Activated CD4-positive, alpha-beta memory T cell treated with anti-CD3 and anti-CD28 coated beads for 36 hours (primary cell): Measurements from ENCODE around the gene GLIS1. TPM values are rescaled to one million over a fixed set of nuclear protein-coding genes. Genes with fewer than 3 reads are reported as not detected.

Experiments
- CTCF ChIA-PET: fragments of 350-600 bp; sonication (Branson Sonifier 250); formaldehyde crosslinking; loops from one replicate; lab custom pipeline; 2021; ENCODE audit warnings: antibody characterized with exemption, inconsistent platforms; lab: Charles Lee
- POLR2A ChIA-PET: fragments of 350-600 bp; sonication (Branson Sonifier 250); formaldehyde crosslinking; loops from one replicate; lab custom pipeline; 2021; ENCODE audit warnings: antibody characterized with exemption; lab: Charles Lee
- DNase-seq: peaks from one replicate; pipeline ENCODE4 v3.0.0-alpha.2; 2020
- H3K27ac Mint-ChIP-seq: one replicate; pipeline ENCODE4 v1.8.0; 2021; ENCODE audit warnings: mixed read lengths
- H3K27me3 Mint-ChIP-seq: one replicate; pipeline ENCODE4 v1.8.0; 2021; ENCODE audit warnings: mixed read lengths
- H3K36me3 Mint-ChIP-seq: one replicate; pipeline ENCODE4 v1.8.0; 2021; ENCODE audit warnings: mixed read lengths
- H3K4me1 Mint-ChIP-seq: one replicate; pipeline ENCODE4 v1.8.0; 2021; ENCODE audit warnings: low read depth, mixed read lengths
- H3K4me3 Mint-ChIP-seq: one replicate; pipeline ENCODE4 v1.8.0; 2021; ENCODE audit warnings: mild to moderate bottlenecking, mixed read lengths
- H3K9me3 Mint-ChIP-seq: one replicate; pipeline ENCODE4 v1.8.0; 2021; ENCODE audit warnings: mixed read lengths
- intact Hi-C: fragments of 100-400 bp; cut with micrococcal nuclease; formaldehyde crosslinking; loops from one replicate; pipeline ENCODE4 v1.15.1; 2023
- total RNA-seq, 2 experiments: library from RNA; stranded (reverse); gene quantifications; one replicate each; pipeline ENCODE4 v1.2.3, GENCODE V29; 2021

Gene GLIS1
- total RNA-seq, 2 experiments from 2014 or later = not detected

DNA sequence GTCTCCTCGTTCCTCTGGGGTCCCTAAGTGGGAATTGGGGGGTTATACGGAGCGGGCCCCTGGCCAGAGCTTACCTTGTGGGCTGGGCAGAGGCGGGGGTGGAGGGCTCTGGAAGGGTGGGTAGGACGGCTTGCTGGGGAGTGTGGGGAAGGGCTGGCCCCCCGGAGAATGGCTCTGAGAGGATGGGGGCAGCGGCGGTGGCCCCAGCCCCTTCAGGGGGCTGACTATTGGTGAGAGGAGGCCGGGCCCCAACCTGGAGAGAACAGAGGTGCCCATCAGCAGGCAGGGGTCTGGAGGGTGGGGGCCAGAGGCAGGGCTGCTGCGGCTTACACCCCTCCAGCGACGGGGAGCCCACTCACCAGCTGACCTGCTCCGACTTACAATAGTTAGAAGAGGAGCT, 229.2 kb downstream of the GLIS1 start:
- H3K27ac Mint-ChIP-seq = no peak overlapping the region
- DNase-seq = no peak
- H3K4me1 Mint-ChIP-seq = no peaks in the 10 kb centered on the region
- intact Hi-C loops = no loop called here
- no peaks in the 10 kb centered on the region for H3K27me3 Mint-ChIP-seq
- no peaks in the 10 kb centered on the region for H3K9me3 Mint-ChIP-seq
- no peak overlapping the region for H3K4me3 Mint-ChIP-seq
- POLR2A ChIA-PET = no interaction called here
- H3K36me3 Mint-ChIP-seq = no peaks in the 10 kb centered on the region
- CTCF ChIA-PET = no interaction called here

- Mint-ChIP-seq H3K27ac (no peak overlapping the region), H3K27me3 (no peaks in the 10 kb centered on the region), H3K4me1 (no peaks in the 10 kb centered on the region), H3K4me3 (no peak overlapping the region), H3K9me3 (no peaks in the 10 kb centered on the region), H3K36me3 (no peaks in the 10 kb centered on the region)
- ChIA-PET CTCF (no interaction called here), POLR2A (no interaction called here)
- intact Hi-C loops = no loop called here
- DNase-seq = no peak
Observed at GRCh38 chr1:53508991-53509666, 229.8 kb downstream of the GLIS1 start.

DNA sequence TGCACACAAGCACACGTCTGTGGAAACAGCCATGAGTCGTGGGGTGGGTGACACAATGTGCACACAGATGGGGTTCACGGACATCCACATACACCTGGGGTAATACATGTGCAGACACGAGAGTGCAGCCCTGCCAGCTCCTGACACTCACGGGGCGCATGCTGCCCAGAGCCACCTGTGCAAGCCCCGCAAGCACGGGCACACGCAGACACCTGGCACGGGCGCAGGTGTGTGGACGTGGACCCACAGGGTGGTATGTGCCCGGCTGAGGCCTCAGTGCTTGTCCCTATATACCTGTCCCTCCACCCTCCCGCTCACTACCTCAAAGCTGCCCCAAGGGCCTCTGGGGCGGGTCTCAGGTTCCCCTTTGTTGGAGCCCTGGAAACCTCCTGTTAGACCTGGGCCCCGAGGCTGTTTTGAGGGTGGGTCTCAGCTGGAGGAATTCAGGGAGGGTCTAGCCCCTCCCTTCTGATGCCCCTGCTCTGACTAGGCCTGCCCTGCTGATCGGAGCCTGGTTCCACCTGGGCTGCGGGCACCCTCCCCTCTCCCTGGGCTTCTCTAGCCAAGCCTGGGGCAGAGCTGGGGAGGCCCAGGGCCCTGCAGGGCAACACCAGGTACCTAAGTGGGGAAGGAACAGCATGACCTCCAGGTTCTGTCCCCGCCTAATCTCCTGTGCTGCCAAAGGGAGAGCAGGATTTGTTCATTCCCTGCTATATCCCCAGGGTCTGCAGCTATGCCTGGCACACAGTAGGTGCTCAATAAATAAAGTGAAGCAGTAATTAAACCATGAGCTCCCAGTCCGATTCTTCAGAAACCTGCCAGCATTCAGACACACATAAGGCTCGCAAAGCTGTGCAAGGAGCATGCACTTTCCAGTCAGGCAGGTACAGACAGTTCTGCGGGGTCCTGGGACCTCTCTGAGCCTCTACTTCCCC, 230.6 kb downstream of the GLIS1 start:
- Mint-ChIP-seq H3K4me1 (no peaks in the 10 kb centered on the region), H3K4me3 (no peak overlapping the region), H3K36me3 (no peaks in the 10 kb centered on the region), H3K9me3 (no peaks in the 10 kb centered on the region), H3K27me3 (no peaks in the 10 kb centered on the region), H3K27ac (no peak overlapping the region)
- intact Hi-C loops = no loop called here
- no peak for DNase-seq
- ChIA-PET CTCF (no interaction called here), POLR2A (no interaction called here)

DNA sequence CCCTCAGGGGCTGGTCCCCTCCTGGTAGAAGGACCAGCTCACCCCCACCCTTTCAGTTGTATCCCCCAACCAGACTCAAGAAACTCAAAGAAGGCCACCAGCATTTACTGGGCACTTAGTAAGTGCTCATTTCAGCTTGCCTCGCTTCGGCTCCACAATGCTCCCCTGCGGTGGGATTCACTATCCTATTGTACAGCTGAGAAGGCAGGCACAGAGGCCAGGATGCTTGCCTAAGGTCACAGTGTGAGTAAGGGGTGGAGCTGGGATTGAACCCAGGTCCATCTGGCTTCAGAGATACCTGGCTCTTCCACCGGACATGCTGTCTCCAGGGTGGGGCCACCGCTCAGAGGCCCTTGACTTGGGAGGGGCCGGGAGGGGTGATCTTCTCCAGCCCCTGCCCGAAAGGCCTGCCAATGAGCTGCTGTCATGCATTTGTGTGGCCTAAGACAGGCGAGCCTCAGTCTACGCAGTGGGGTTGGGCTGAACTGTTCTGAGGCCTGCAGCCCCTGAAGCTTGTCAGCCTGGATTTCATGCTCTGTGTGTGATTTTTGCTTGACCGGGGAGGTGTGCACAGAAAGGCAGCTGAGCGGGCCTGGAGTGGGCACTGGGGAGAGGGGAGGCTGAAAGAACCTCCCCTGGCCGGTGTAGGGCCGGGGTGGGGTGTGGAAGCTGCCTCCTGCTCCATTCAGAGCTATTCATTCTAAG, 231.7 kb downstream of the GLIS1 start:
- H3K27ac Mint-ChIP-seq = no peak overlapping the region
- no peak for DNase-seq
- no peak overlapping the region for H3K4me3 Mint-ChIP-seq
- H3K9me3 Mint-ChIP-seq = no peaks in the 10 kb centered on the region
- CTCF ChIA-PET = interaction anchor here (0.6 kb wide), 1 partner anchor 452 kb away, joined by 4 read pairs; no protein-coding TSS in a partner anchor
- no peaks in the 10 kb centered on the region for H3K36me3 Mint-ChIP-seq
- no peaks in the 10 kb centered on the region for H3K4me1 Mint-ChIP-seq
- H3K27me3 Mint-ChIP-seq = no peaks in the 10 kb centered on the region
- intact Hi-C loops = no loop called here
- POLR2A ChIA-PET = interaction anchor here (0.6 kb wide), 1 partner anchor 347 kb away, joined by 4 read pairs; no protein-coding TSS in a partner anchor

GRCh38 chr1:53506355-53507050, 232.5 kb downstream of the GLIS1 start:
- Mint-ChIP-seq H3K4me3 (no peak overlapping the region), H3K9me3 (no peaks in the 10 kb centered on the region), H3K36me3 (no peaks in the 10 kb centered on the region), H3K27me3 (no peaks in the 10 kb centered on the region), H3K27ac (no peak overlapping the region), H3K4me1 (no peaks in the 10 kb centered on the region)
- DNase-seq = no peak
- ChIA-PET POLR2A (no interaction called here), CTCF (interaction anchor here (0.6 kb wide), 1 partner anchor 453 kb away, joined by 4 read pairs; no protein-coding TSS in a partner anchor)
- intact Hi-C loops = no loop called here

- Mint-ChIP-seq H3K27me3 (no peaks in the 10 kb centered on the region), H3K4me3 (no peak overlapping the region), H3K36me3 (no peaks in the 10 kb centered on the region), H3K27ac (no peak overlapping the region), H3K4me1 (no peaks in the 10 kb centered on the region), H3K9me3 (no peaks in the 10 kb centered on the region)
- no peak for DNase-seq
- intact Hi-C loops = no loop called here
- ChIA-PET CTCF (no interaction called here), POLR2A (no interaction called here)
Observed at GRCh38 chr1:53505891-53506290, 233.1 kb downstream of the GLIS1 start.

DNA sequence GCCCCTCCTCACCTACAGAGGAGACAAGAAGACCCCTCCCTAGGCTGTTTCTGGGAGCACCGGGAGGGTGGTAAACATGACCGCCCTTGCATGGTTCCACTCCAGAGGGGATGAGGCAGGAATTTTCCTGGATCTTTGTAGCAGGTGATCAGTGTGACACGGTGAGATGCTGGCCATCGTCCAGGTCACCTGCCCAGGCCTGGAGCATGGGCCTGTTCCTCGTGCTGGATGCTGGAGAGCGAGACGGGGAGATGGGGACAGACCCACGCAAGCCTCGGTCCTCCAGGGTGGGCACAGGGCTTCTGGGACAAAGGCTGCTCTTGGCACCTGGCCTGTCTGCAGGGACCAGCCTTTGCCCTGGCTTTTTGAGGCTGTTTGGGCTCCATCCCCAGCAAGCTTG, 233.6 kb downstream of the GLIS1 start:
- no peak overlapping the region for H3K4me3 Mint-ChIP-seq
- H3K27me3 Mint-ChIP-seq = no peaks in the 10 kb centered on the region
- H3K36me3 Mint-ChIP-seq = no peaks in the 10 kb centered on the region
- ChIA-PET CTCF (no interaction called here), POLR2A (no interaction called here)
- intact Hi-C loops = no loop called here
- no peak for DNase-seq
- no peaks in the 10 kb centered on the region for H3K9me3 Mint-ChIP-seq
- H3K27ac Mint-ChIP-seq = no peak overlapping the region
- no peaks in the 10 kb centered on the region for H3K4me1 Mint-ChIP-seq

DNA sequence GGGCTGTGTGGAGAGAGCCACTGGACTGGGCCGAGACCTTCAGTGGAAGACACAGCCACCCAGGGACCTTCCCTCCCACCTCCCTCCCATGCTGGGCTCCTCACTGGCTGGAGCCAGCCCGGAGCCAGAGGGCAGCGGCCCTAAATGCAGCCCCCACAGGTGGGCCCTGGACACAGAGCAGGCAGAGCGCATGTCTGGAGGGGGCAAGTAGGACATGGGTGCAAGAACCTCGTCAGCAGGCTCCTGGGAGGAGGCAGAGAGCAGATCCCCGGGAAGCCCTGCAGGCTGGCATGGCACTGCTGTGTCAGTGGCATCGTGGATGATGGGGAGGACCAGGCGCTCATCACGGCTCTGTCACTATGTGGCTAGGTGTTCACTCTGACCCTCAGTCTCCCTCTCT, 234.1 kb downstream of the GLIS1 start:
- ChIA-PET CTCF (no interaction called here), POLR2A (no interaction called here)

DNA sequence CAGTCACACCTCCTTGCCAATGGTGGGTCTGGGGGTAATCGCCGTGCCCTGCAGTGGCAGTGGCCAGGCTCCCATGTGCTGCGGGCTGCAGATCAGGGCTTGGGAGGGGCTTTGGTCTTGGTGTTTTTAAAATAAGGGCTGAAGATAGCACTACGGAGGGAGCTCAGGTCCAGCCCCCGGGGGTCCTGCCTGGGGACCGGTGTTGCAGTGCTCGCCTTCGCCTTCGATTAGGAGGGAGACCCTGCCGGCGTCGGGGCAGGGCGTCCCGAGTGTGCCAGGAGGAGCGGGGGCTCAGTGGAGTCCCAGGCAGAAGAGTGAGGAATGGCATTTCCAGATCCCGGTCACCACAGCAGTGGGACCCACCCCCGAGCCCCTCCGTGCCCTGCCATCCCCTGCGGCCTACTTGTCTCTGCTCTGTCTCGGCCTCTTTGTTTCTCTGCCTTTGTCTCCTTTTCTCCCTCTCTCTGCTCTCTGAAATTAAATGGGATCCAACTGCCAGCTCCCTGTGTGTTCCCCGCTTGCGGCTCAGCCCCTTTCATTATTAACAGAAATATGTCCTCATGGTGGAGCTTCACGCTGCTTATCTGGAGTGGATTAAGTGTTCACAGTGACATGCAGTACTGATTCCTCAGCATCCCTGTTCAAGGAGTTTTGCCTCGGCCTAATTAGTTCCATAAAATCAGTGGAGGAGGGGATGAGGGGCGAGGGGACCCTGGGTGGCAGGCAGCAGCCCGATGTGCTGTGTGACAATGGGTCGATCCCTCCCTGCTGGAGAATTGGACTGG, 235.3 kb downstream of the GLIS1 start:
- Mint-ChIP-seq H3K4me1 (no peaks in the 10 kb centered on the region), H3K27ac (no peak overlapping the region), H3K36me3 (no peaks in the 10 kb centered on the region), H3K4me3 (no peak overlapping the region), H3K9me3 (no peaks in the 10 kb centered on the region), H3K27me3 (no peaks in the 10 kb centered on the region)
- CTCF ChIA-PET = no interaction called here
- intact Hi-C loops = no loop called here
- POLR2A ChIA-PET = no interaction called here
- DNase-seq = no peak

More for the DNA sequence above, 234.1 kb downstream of the GLIS1 start:
- H3K36me3 Mint-ChIP-seq = no peaks in the 10 kb centered on the region
- H3K4me3 Mint-ChIP-seq = no peak overlapping the region
- H3K27me3 Mint-ChIP-seq = no peaks in the 10 kb centered on the region
- H3K27ac Mint-ChIP-seq = no peak overlapping the region
- DNase-seq = no peak
- no peaks in the 10 kb centered on the region for H3K9me3 Mint-ChIP-seq
- intact Hi-C loops = no loop called here
- no peaks in the 10 kb centered on the region for H3K4me1 Mint-ChIP-seq

DNA sequence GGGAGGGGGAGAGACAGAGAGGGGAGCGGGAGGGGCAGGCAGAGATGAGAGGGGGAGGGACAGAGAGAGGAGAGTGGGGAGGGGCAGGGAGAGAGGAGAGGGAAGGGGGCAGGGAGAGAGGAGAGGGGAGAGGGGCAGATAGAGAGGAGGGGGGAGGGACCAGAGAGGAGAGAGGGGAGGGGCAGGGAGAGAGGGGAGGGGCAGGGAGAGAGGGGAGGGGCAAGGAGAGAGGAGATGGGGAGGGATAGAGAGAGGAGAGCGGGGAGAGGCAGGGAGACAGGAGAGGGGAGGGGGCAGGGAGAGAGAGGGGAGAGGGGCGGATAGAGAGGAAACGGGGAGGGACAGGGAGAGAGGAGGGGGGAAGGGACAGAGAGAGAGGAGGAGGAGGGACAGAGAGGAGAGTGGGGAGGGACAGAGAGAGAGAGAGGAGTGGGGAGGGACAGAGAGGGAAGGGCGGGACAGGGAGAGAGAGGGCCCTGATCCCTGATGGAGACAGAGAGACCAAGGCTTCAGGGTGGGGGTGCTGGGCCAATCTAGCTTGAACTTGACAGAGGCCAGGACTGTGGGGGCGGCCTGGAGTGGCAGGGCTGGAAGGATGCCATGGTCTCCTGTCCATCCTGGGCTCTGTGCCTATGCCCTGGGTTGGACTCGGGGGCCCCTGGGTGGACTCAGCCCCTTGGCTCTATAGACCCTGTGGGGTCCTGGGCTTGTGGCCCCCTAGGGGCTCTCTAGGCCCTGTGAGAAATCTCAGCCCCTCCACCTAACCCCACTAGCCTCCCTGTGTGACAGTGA, 236.1 kb downstream of the GLIS1 start:
- no peak for DNase-seq
- Mint-ChIP-seq H3K9me3 (no peaks in the 10 kb centered on the region), H3K4me3 (no peak overlapping the region), H3K27me3 (no peaks in the 10 kb centered on the region), H3K4me1 (no peaks in the 10 kb centered on the region), H3K36me3 (no peaks in the 10 kb centered on the region), H3K27ac (no peak overlapping the region)
- ChIA-PET POLR2A (no interaction called here), CTCF (no interaction called here)
- intact Hi-C loops = no loop called here
